WTC11 (cell line): ENCODE measurements around the gene AXDND1. TPM values are rescaled to one million over a fixed set of nuclear protein-coding genes. Genes with fewer than 3 reads are reported as not detected.

Experiments
- ATAC-seq: fragments of 200-7000 bp; cut with Tn5 transposase; 2 replicates; pipeline ENCODE4 v1.10.0; 2021; ENCODE audit warnings: mild to moderate bottlenecking, moderate library complexity
- CTCF ChIA-PET: fragments of 300-600 bp; sonication (Branson Sonifier 250); formaldehyde crosslinking; loops from one replicate; lab custom pipeline; 2021; ENCODE audit warnings: antibody characterized with exemption; lab: Charles Lee
- POLR2A ChIA-PET: fragments of 350-600 bp; sonication (Branson Sonifier 250); formaldehyde crosslinking; loops from one replicate; lab custom pipeline; 2021; ENCODE audit warnings: antibody characterized with exemption; lab: Charles Lee
- DNase-seq: peaks from one replicate; pipeline ENCODE4 v3.0.0; 2021; ENCODE audit warnings: low spot score
- H3K27ac Mint-ChIP-seq: 2 replicates; pipeline ENCODE4 v1.8.0; 2021; ENCODE audit warnings: mixed read lengths
- H3K27me3 Mint-ChIP-seq: 2 replicates; pipeline ENCODE4 v1.8.0; 2021; ENCODE audit warnings: low read depth, mild to moderate bottlenecking, moderate library complexity, mixed read lengths
- H3K36me3 Mint-ChIP-seq: 2 replicates; pipeline ENCODE4 v1.8.0; 2021; ENCODE audit warnings: mixed read lengths
- H3K4me1 Mint-ChIP-seq: 2 replicates; pipeline ENCODE4 v1.8.0; 2022; ENCODE audit warnings: mixed read lengths
- H3K4me3 Mint-ChIP-seq: 2 replicates; pipeline ENCODE4 v1.8.0; 2021; ENCODE audit warnings: mild to moderate bottlenecking, moderate library complexity, mixed read lengths
- H3K9me3 Mint-ChIP-seq: 2 replicates; pipeline ENCODE4 v1.8.0; 2021; ENCODE audit warnings: mixed read lengths
- ARID4B ChIP-seq: sonication (generic); formaldehyde crosslinking; IDR thresholded peaks from 2 replicates; pipeline ENCODE4 v1.8.0; 2023; ENCODE audit warnings: missing genetic modification reagents, mild to moderate bottlenecking, borderline replicate concordance
- CREM ChIP-seq: sonication (generic); formaldehyde crosslinking; IDR thresholded peaks from 2 replicates; pipeline ENCODE4 v1.8.1; 2022; ENCODE audit warnings: mild to moderate bottlenecking, missing genetic modification reagents, moderate library complexity
- CTCF ChIP-seq: fragments of 200-600 bp; IDR thresholded peaks from 2 replicates; pipeline ENCODE4 v1.8.0; 2022; ENCODE audit warnings: antibody characterized with exemption
- ERG ChIP-seq: fragments of 250-450 bp; sonication (Bioruptor Pico); IDR thresholded peaks from 2 replicates; pipeline ENCODE4 v1.8.0; 2021; ENCODE audit warnings: mild to moderate bottlenecking
- GTF2I ChIP-seq: fragments of 250-450 bp; sonication (Bioruptor Pico); conservative IDR thresholded peaks from 2 replicates; pipeline ENCODE4 v1.4.0; 2021; ENCODE audit warnings: mild to moderate bottlenecking
- NFYB ChIP-seq: sonication (generic); formaldehyde crosslinking; conservative IDR thresholded peaks from 2 replicates; pipeline ENCODE4 v1.8.0; 2022; ENCODE audit warnings: low read depth, missing genetic modification reagents
- OVOL2 ChIP-seq: fragments of 250-450 bp; sonication (Bioruptor Pico); IDR thresholded peaks from 2 replicates; pipeline ENCODE4 v1.9.0; 2021; ENCODE audit warnings: mild to moderate bottlenecking, borderline replicate concordance
- ZNF121 ChIP-seq: sonication (generic); formaldehyde crosslinking; IDR thresholded peaks from 2 replicates; pipeline ENCODE4 v1.8.0; 2023; ENCODE audit warnings: missing genetic modification reagents
- ZNF138 ChIP-seq: sonication (generic); formaldehyde crosslinking; conservative IDR thresholded peaks from 2 replicates; pipeline ENCODE4 v1.8.1; 2022; ENCODE audit warnings: mild to moderate bottlenecking, moderate library complexity, missing genetic modification reagents
- ZNF219 ChIP-seq: sonication (generic); formaldehyde crosslinking; IDR thresholded peaks from 2 replicates; pipeline ENCODE4 v1.8.0; 2023; ENCODE audit warnings: missing genetic modification reagents, mild to moderate bottlenecking, borderline replicate concordance
- ZNF425 ChIP-seq: fragments of 250-450 bp; sonication (Bioruptor Pico); conservative IDR thresholded peaks from 2 replicates; pipeline ENCODE4 v1.9.0; 2021; ENCODE audit warnings: mild to moderate bottlenecking
- ZNF671 ChIP-seq: fragments of 250-450 bp; sonication (Bioruptor Pico); IDR thresholded peaks from 2 replicates; pipeline ENCODE4 v1.8.0; 2021; ENCODE audit warnings: mild to moderate bottlenecking
- total RNA-seq: library from RNA; stranded (reverse); gene quantifications from 3 replicates; pipeline ENCODE4 v1.2.3, GENCODE V29; 2021
- TF ChIP-seq, protein P1 (sequence below): sonication (generic); formaldehyde crosslinking; IDR thresholded peaks from 2 replicates; pipeline ENCODE4 v1.8.0; 2023; ENCODE audit warnings: missing genetic modification reagents
- TF ChIP-seq, protein P2 (sequence below): fragments of 250-450 bp; sonication (Bioruptor Pico); IDR thresholded peaks from 2 replicates; pipeline ENCODE4 v1.9.0; 2021; ENCODE audit warnings: mild to moderate bottlenecking
- TF ChIP-seq, protein P3 (sequence below): sonication (generic); formaldehyde crosslinking; IDR thresholded peaks from 2 replicates; pipeline ENCODE4 v1.8.1; 2023; ENCODE audit warnings: mild to moderate bottlenecking, missing genetic modification reagents, moderate library complexity
- TF ChIP-seq, protein P4 (sequence below): sonication (generic); formaldehyde crosslinking; IDR thresholded peaks from 2 replicates; pipeline ENCODE4 v1.8.0; 2022; ENCODE audit warnings: mild to moderate bottlenecking, missing genetic modification reagents

AXDND1 gene
- total RNA-seq, 1 experiment from 2014 or later: not detected

DNA sequence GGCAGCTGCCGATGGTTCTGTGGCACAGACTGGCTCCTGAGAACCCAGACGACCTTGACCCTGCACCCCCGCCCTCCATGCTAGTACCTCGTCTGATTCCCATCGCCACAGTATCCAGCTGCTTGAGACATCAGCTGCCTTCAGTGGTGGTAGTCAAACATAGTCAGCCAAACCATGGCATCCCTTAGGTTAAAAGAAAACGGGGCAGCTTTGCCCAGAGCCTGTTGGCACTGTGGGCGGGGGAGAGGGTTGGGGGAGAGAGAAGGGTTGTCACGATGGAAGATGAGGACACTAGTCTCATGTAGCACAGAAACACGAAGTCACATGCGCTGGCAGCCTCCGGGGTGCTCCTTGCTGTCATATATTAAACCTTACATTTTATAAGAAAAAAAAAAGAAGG lies 224.9 kb downstream of the AXDND1 start (continued):
- TF ChIP-seq ERG (CRISPR knock-in tag) (no peak), ZNF425 (no peak), CREM (no peak), GTF2I (no peak), ARID4B (no peak), CTCF (no peak)
- TF ChIP-seq, protein P1, sequence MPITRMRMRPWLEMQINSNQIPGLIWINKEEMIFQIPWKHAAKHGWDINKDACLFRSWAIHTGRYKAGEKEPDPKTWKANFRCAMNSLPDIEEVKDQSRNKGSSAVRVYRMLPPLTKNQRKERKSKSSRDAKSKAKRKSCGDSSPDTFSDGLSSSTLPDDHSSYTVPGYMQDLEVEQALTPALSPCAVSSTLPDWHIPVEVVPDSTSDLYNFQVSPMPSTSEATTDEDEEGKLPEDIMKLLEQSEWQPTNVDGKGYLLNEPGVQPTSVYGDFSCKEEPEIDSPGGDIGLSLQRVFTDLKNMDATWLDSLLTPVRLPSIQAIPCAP (CRISPR knock-in tag): no peak
- TF ChIP-seq, protein P2, sequence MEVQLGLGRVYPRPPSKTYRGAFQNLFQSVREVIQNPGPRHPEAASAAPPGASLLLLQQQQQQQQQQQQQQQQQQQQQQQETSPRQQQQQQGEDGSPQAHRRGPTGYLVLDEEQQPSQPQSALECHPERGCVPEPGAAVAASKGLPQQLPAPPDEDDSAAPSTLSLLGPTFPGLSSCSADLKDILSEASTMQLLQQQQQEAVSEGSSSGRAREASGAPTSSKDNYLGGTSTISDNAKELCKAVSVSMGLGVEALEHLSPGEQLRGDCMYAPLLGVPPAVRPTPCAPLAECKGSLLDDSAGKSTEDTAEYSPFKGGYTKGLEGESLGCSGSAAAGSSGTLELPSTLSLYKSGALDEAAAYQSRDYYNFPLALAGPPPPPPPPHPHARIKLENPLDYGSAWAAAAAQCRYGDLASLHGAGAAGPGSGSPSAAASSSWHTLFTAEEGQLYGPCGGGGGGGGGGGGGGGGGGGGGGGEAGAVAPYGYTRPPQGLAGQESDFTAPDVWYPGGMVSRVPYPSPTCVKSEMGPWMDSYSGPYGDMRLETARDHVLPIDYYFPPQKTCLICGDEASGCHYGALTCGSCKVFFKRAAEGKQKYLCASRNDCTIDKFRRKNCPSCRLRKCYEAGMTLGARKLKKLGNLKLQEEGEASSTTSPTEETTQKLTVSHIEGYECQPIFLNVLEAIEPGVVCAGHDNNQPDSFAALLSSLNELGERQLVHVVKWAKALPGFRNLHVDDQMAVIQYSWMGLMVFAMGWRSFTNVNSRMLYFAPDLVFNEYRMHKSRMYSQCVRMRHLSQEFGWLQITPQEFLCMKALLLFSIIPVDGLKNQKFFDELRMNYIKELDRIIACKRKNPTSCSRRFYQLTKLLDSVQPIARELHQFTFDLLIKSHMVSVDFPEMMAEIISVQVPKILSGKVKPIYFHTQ (CRISPR knock-in tag): no peak

DNA sequence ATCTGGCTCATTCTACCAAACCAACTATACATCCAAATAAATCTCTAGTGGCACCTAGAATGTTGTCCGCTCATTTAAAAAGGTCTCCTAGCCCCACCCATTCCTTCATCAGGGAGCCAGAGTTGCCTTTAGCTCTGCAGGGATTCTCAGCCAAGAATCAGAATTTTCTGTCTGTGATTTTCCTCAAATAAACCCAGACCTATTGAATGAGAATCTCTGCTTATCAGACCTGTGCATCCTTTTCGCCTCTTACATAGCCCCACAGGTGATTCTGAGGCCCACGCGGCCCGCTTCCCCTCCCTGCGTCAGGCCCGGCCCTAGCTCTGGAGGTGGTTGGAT lies 225.5 kb downstream of the AXDND1 start:
- ChIA-PET POLR2A (no interaction called here), CTCF (interaction anchor here (0.5 to 2.9 kb wide), 11 partner anchors 9 to 1280 kb away, joined by 3 to 17 read pairs (median 3); partner anchors contain the start of genes NPHS2 and SOAT1)
- H3K36me3 Mint-ChIP-seq: no peaks in the 10 kb centered on the region
- no peaks in the 10 kb centered on the region for H3K9me3 Mint-ChIP-seq
- ATAC-seq (no peak), DNase-seq (no peak)
- peak overlapping the region; percentile 20; the same call in 1 of the 2 replicates for H3K4me3 Mint-ChIP-seq
- no peak overlapping the region for H3K27ac Mint-ChIP-seq
- H3K4me1 Mint-ChIP-seq: peaks cover 9% of the 10 kb centered on the region
- peaks cover 84% of the 10 kb centered on the region for H3K27me3 Mint-ChIP-seq
- TF ChIP-seq OVOL2 (CRISPR knock-in tag) (no peak), ZNF121 (CRISPR knock-in tag) (no peak), ZNF425 (no peak), ZNF671 (CRISPR knock-in tag) (no peak), NFYB (CRISPR knock-in tag) (no peak), ZNF219 (CRISPR knock-in tag) (no peak), ZNF138 (CRISPR knock-in tag) (no peak)
- TF ChIP-seq, protein P1 (CRISPR knock-in tag): no peak
- TF ChIP-seq, protein P3, sequence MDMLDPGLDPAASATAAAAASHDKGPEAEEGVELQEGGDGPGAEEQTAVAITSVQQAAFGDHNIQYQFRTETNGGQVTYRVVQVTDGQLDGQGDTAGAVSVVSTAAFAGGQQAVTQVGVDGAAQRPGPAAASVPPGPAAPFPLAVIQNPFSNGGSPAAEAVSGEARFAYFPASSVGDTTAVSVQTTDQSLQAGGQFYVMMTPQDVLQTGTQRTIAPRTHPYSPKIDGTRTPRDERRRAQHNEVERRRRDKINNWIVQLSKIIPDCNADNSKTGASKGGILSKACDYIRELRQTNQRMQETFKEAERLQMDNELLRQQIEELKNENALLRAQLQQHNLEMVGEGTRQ (CRISPR knock-in tag): no peak
- TF ChIP-seq, protein P4, sequence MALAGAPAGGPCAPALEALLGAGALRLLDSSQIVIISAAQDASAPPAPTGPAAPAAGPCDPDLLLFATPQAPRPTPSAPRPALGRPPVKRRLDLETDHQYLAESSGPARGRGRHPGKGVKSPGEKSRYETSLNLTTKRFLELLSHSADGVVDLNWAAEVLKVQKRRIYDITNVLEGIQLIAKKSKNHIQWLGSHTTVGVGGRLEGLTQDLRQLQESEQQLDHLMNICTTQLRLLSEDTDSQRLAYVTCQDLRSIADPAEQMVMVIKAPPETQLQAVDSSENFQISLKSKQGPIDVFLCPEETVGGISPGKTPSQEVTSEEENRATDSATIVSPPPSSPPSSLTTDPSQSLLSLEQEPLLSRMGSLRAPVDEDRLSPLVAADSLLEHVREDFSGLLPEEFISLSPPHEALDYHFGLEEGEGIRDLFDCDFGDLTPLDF (CRISPR knock-in tag): no peak
